Measurements from ENCODE around the gene PXMP4.

The PXMP4 gene

DNA sequence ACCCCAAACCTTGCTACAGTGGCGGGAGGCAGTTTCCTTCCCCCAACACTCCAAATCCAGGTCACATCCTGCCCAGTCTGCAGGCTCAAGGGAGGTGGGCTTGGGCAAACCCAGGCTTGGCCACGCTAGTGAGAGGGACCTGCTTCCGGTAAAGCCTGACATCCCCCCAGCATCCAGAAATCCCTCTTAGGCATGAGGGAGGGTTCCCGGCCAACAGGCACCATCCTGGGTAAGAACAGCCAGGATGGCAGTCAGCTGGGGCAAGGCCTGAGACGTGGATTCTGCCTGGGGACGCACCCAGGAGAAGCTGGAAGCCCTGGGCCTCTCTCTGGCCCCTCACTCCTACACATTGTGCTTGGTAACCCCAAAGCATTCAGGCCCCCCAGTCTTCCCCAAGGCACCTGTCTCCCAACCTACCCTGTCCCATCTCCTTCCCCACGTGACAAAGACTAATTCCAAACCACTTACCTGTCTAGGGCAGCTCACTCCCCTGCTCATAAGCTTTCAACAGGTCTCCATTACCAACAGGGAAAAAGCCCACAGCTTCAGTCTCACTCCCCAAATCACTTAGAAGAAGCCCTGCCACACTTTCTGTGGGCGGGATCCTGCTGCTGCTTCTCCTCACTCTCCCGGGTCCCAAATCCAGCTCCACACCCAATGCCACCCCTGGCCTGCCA, 55.9 kb downstream of the PXMP4 start:
- H3K27me3 ChIP-seq (ENCODE audit: insufficient read depth, low read depth, severe bottlenecking) = no peaks in the 10 kb centered on the region
- H3K9me3 ChIP-seq (ENCODE audit: severe bottlenecking) = no peaks in the 10 kb centered on the region
- no peak for DNase-seq
- H3K27ac ChIP-seq = peak overlapping the region; percentile 74
- peaks cover 23% of the 10 kb centered on the region for H3K36me3 ChIP-seq
- peak overlapping the region; percentile 71 for H3K4me3 ChIP-seq (ENCODE audit: low read depth, low read length)
- TF ChIP-seq, protein P1, sequence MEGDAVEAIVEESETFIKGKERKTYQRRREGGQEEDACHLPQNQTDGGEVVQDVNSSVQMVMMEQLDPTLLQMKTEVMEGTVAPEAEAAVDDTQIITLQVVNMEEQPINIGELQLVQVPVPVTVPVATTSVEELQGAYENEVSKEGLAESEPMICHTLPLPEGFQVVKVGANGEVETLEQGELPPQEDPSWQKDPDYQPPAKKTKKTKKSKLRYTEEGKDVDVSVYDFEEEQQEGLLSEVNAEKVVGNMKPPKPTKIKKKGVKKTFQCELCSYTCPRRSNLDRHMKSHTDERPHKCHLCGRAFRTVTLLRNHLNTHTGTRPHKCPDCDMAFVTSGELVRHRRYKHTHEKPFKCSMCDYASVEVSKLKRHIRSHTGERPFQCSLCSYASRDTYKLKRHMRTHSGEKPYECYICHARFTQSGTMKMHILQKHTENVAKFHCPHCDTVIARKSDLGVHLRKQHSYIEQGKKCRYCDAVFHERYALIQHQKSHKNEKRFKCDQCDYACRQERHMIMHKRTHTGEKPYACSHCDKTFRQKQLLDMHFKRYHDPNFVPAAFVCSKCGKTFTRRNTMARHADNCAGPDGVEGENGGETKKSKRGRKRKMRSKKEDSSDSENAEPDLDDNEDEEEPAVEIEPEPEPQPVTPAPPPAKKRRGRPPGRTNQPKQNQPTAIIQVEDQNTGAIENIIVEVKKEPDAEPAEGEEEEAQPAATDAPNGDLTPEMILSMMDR (IDR thresholded peaks at IDR 0.05; ENCODE audit: low read depth, low read length) = no peak

DNA sequence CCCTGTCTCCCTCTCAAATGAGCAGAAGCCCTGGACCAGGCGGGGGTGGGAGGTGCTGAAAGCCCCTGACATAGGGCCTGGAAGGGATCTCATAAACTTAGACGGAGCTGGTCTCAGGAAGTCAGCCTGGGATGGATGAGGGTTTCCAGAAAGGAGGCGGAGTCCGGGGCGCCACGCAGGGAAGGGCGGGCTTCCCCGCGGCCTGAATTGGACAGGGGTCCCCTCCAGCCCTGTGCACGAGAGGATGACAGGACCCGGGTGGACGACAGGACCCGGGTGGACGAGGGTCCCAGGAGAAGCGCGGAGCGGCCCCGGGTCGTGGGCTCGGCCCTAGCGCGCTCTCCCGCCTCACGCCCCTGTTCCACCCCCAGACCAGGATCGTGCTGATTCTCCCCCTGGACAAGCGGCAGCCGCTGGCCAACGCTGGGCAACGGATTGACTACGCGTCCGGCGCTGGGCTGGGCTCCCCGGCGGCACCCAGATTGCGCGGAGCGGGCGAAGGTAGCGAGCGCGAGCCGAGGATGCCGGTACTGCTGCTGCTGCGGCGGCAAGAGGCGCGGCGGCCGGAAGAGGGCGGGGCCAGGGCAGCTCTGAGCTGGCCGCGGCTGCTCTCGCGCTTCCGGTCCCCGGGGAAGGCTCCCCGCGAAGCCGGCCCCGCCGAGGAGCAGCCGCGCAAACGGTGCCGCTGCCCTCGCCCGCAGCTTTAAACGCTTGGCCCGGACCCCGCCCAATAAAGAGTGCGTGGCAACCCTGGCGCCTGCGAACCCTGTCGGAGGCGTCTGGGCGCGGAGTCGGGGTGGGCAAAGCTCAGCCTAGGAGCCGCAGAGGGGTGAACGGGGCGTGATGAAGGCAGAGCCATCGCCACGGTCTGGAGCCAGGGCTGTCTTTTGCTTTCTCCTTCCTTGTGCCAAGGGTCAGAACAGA, 56.7 kb downstream of the PXMP4 start:
- DNase-seq = peak; percentile 78
- Histone ChIP-seq H3K36me3 (peaks cover 18% of the 10 kb centered on the region), H3K27ac (peak overlapping the region; percentile 74), H3K9me3 (ENCODE audit: severe bottlenecking) (no peaks in the 10 kb centered on the region), H3K27me3 (ENCODE audit: insufficient read depth, low read depth, severe bottlenecking) (no peaks in the 10 kb centered on the region), H3K4me3 (ENCODE audit: low read depth, low read length) (peak overlapping the region; percentile 71)
- TF ChIP-seq, protein P1 (IDR thresholded peaks at IDR 0.05; ENCODE audit: low read depth, low read length) = no peak

DNA sequence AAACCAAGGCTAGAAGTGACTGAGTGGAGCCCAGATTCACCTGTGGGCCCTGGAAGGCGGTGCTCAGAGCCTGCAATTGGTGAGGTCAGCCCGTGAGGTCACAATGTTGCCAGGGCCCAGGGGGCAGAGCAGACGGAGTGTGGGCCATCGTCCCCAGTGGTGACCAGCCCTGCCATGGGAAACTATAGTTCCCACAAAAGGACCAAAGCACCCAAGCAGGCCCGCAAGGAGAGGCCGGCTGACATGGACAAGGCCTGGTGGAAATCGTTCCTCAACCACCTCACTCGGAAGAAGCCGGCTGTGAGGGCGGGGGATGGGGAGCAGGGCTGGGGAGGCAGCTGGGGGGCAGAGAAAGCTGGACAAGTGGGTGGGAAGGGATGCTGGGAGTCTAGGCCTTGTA, 57.9 kb downstream of the PXMP4 start, which contains the start of gene C20orf144:
C20orf144 (plus strand) TSS at position 156 of the 400 bp plus-strand sequence; CDS start at position 175, 19 bp downstream.
- TF ChIP-seq, protein P1 (IDR thresholded peaks at IDR 0.05; ENCODE audit: low read depth, low read length) = no peak
- peak within 1 kb of the TSS; percentile 74 for H3K27ac ChIP-seq
- DNase-seq = no peak
- H3K9me3 ChIP-seq (ENCODE audit: severe bottlenecking) = no peaks in the 10 kb centered on the region
- no peaks in the 10 kb centered on the region for H3K27me3 ChIP-seq (ENCODE audit: insufficient read depth, low read depth, severe bottlenecking)
- peak within 1 kb of the TSS; percentile 71 for H3K4me3 ChIP-seq (ENCODE audit: low read depth, low read length)
- H3K36me3 ChIP-seq = peaks cover 22% of the 10 kb centered on the region

DNA sequence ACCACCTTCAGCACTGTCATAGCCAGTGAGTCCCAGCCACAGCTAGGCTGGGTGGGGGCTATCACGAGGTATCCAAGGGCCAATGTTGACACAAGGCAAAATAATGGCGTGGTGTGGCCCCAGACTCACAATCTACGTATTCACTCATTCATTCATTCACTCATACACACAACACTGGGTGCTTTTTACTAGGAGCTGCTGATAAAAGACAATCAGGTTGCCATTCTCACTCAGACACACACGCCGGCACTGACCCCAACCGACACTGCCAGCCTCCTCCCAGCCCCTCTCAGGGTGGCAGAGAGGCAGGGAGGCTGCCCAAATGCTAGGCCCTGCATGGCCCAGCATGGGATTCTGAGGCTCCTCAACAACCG, 59.4 kb downstream of the PXMP4 start:
- no peak for DNase-seq
- Histone ChIP-seq H3K27me3 (ENCODE audit: insufficient read depth, low read depth, severe bottlenecking) (no peaks in the 10 kb centered on the region), H3K27ac (no peak overlapping the region), H3K36me3 (peaks cover 27% of the 10 kb centered on the region), H3K4me3 (ENCODE audit: low read depth, low read length) (no peak overlapping the region), H3K9me3 (ENCODE audit: severe bottlenecking) (no peaks in the 10 kb centered on the region)
- TF ChIP-seq, protein P1 (IDR thresholded peaks at IDR 0.05; ENCODE audit: low read depth, low read length) = no peak

DNA sequence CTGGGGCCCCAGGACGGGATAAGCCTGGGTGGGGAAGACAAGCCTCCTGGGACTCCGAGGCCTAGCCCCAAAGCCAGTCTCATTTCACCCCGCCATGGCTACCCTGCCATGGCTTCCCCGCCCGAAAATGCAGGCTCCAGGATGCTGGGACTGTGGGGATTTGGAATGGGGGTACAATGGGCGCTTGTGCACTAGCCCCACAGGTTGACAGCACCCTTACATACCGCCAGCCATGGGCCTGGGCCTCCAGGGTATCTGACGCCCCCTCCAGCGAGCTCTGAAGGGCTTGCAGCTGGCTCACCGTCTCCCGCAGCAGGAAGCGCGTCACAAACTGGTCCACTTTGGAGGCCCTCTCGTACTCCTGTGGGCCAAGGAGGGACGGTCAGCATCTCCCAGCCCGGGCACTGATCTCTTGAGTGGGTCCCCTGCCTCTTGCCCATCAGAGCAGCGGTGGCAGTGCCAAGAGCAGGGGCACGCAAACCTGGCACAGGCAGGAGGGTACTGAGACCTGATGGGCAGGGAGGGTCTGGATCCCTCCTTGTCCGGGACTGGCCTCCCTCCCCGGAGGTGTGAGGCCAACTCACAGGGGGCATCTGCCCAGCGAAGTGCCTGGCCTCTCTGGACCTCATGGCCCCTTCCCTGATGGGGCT, 60.0 kb downstream of the PXMP4 start:
- Histone ChIP-seq H3K36me3 (peaks cover 27% of the 10 kb centered on the region), H3K9me3 (ENCODE audit: severe bottlenecking) (no peaks in the 10 kb centered on the region), H3K27me3 (ENCODE audit: insufficient read depth, low read depth, severe bottlenecking) (no peaks in the 10 kb centered on the region), H3K4me3 (ENCODE audit: low read depth, low read length) (no peak overlapping the region), H3K27ac (no peak overlapping the region)
- DNase-seq = no peak
- TF ChIP-seq, protein P1 (IDR thresholded peaks at IDR 0.05; ENCODE audit: low read depth, low read length) = no peak
